ENCODE measurements around the gene POR. TPM values are rescaled to one million over a fixed set of nuclear protein-coding genes. Genes with fewer than 3 reads are reported as not detected.

The POR gene
- total RNA-seq, 1 donor from 2014 or later = 244 TPM

- intact Hi-C loops (cut with DNase I) = no loop called here
These were observed 65.7 kb downstream of the POR start for GRCh38 chr7:75980430-75981202.

GRCh38 chr7:75981203-75981452 lies 66.2 kb downstream of the POR start:
- no peak for DNase-seq
- Histone ChIP-seq H3K4me3 (no peak overlapping the region), H3K4me1 (no peaks in the 10 kb centered on the region), H3K36me3 (peaks cover 89% of the 10 kb centered on the region), H3K9me3 (no peaks in the 10 kb centered on the region), H3K27ac (no peak overlapping the region), H3K27me3 (ENCODE audit: low read depth) (no peaks in the 10 kb centered on the region)
- intact Hi-C loops (cut with DNase I) = no loop called here
- no peak for ATAC-seq
- TF ChIP-seq, protein P1, sequence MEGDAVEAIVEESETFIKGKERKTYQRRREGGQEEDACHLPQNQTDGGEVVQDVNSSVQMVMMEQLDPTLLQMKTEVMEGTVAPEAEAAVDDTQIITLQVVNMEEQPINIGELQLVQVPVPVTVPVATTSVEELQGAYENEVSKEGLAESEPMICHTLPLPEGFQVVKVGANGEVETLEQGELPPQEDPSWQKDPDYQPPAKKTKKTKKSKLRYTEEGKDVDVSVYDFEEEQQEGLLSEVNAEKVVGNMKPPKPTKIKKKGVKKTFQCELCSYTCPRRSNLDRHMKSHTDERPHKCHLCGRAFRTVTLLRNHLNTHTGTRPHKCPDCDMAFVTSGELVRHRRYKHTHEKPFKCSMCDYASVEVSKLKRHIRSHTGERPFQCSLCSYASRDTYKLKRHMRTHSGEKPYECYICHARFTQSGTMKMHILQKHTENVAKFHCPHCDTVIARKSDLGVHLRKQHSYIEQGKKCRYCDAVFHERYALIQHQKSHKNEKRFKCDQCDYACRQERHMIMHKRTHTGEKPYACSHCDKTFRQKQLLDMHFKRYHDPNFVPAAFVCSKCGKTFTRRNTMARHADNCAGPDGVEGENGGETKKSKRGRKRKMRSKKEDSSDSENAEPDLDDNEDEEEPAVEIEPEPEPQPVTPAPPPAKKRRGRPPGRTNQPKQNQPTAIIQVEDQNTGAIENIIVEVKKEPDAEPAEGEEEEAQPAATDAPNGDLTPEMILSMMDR (IDR thresholded peaks at IDR 0.05) = no peak

More at GRCh38 chr7:75980430-75981202, 65.7 kb downstream of the POR start:
- TF ChIP-seq, protein P1 (IDR thresholded peaks at IDR 0.05) = no peak
- ATAC-seq (no peak), DNase-seq (no peak)
- H3K9me3 ChIP-seq = no peaks in the 10 kb centered on the region
- H3K27me3 ChIP-seq (ENCODE audit: low read depth) = no peaks in the 10 kb centered on the region
- H3K4me1 ChIP-seq = no peaks in the 10 kb centered on the region
- H3K27ac ChIP-seq = no peak overlapping the region
- H3K36me3 ChIP-seq = peaks cover 89% of the 10 kb centered on the region
- H3K4me3 ChIP-seq = no peak overlapping the region

DNA sequence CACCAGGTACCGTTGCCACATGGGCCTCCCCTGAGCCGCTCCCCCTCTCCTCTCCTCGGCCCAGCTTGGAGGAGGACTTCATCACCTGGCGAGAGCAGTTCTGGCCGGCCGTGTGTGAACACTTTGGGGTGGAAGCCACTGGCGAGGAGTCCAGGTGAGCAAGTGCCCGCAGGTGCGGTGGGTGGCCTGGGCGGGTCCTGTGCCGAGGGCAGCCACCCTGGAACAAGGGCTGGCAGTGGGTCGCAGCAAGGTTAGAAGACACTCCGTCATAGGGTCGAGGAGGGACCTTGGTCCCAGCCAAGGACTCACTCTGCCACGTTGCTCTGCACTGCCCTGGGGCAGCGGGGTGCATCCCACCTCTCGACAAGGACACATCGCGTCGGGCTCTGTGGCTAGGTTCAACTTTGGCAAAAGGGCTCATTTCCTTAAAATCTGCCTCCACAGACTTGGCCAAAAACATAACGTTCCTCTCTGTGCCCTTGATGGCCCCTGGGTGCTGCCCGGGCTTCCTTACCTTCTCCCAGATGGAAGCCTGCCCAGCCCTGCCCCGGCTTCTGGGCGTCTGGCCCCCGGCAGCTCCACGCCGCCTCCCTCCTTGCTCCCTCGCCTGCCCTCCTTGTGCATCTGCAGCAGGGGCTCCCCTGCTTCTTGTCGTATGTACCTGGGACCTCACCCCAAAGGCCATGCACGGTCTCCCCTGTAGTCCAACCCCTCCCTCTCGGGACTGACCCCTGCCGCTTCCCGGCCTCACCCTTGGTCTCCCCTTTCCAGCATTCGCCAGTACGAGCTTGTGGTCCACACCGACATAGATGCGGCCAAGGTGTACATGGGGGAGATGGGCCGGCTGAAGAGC lies 66.7 kb downstream of the POR start:
- no peak overlapping the region for H3K27ac ChIP-seq
- no peaks in the 10 kb centered on the region for H3K27me3 ChIP-seq (ENCODE audit: low read depth)
- no peaks in the 10 kb centered on the region for H3K4me1 ChIP-seq
- intact Hi-C loops (cut with DNase I) = no loop called here
- TF ChIP-seq, protein P1 (IDR thresholded peaks at IDR 0.05) = no peak
- H3K4me3 ChIP-seq = no peak overlapping the region
- DNase-seq = no peak
- peaks cover 89% of the 10 kb centered on the region for H3K36me3 ChIP-seq
- no peaks in the 10 kb centered on the region for H3K9me3 ChIP-seq
- ATAC-seq = no peak

DNA sequence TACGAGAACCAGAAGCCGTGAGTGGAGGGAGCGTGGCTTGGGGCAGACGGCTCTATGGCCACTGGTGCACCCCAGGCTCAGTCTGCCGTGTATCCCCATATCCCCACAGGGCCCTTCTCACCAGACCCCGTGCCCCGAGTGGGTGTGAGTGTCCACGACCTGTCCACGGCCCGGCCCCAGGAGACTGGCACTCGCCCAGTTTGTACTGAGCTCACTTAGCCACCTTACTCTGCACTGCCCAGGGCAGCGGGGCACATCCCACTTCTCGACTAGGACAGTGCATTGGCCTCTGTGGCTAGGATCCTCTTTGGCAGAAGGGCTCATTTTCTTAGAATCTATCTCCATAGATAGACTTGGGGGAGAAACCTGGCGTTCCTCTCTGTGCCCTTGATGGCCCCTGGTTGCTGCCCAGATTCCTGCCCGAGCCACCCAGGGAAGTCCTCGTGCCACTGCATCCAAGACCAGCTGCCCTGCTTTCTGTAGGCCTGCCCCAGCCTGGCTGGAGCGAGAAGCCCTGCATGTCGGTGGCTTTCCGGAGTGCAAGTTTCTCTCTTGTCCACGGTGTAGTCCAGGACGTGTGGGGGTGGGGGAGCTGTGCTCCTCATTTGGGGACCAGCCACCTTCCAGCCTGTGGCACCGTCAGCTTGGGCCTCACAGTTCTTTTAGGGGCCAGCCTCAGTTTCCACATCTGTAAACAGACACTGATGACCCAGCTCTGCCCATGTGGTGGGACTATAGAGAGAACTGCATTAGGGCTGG lies 67.5 kb downstream of the POR start:
- no peak for ATAC-seq
- H3K27ac ChIP-seq = no peak overlapping the region
- H3K4me3 ChIP-seq = no peak overlapping the region
- no peak for DNase-seq
- no peaks in the 10 kb centered on the region for H3K4me1 ChIP-seq
- TF ChIP-seq, protein P1 (IDR thresholded peaks at IDR 0.05) = no peak
- no peaks in the 10 kb centered on the region for H3K9me3 ChIP-seq
- intact Hi-C loops (cut with DNase I) = no loop called here
- no peaks in the 10 kb centered on the region for H3K27me3 ChIP-seq (ENCODE audit: low read depth)
- H3K36me3 ChIP-seq = peaks cover 89% of the 10 kb centered on the region

- H3K4me1 ChIP-seq = no peaks in the 10 kb centered on the region
- no peaks in the 10 kb centered on the region for H3K27me3 ChIP-seq (ENCODE audit: low read depth)
- no peak for ATAC-seq
- H3K4me3 ChIP-seq = no peak overlapping the region
- DNase-seq = no peak
- intact Hi-C loops (cut with DNase I) = no loop called here
- H3K9me3 ChIP-seq = no peaks in the 10 kb centered on the region
- TF ChIP-seq, protein P1 (IDR thresholded peaks at IDR 0.05) = no peak
- H3K36me3 ChIP-seq = peaks cover 92% of the 10 kb centered on the region
- H3K27ac ChIP-seq = no peak overlapping the region
These were observed 68.6 kb downstream of the POR start for GRCh38 chr7:75983471-75984129.

Measured in lower lobe of right lung (tissue), 2 donors.